Liver (tissue), 9 donors: ENCODE measurements around the gene PRKAR1B. TPM values are rescaled to one million over a fixed set of nuclear protein-coding genes. Genes with fewer than 3 reads are reported as not detected.
"Not testable (repeated sequence)": the region's sequence is repeated elsewhere in the genome, so short reads cannot be mapped to it uniquely, and the experiment has no call there.

Experiments used
- DNase-seq: peaks from one replicate; pipeline ENCODE4 v3.0.0-alpha.2; 2017; ENCODE audit warnings: low spot score
- H3K27ac ChIP-seq, 2 donors: one replicate each; pipeline ENCODE4 v1.7.0; 2013; ENCODE audit warnings: inconsistent platforms in 2 of 2, low read length in 2 of 2, control low read depth in 1 of 2, low read depth in 1 of 2, mild to moderate bottlenecking in 1 of 2
- H3K27me3 ChIP-seq, 4 donors: one replicate each; pipeline versions ENCODE4 v1.6.1 to v1.7.0; 2013; ENCODE audit warnings: low read length in 3 of 4, inconsistent platforms in 1 of 4, mild to moderate bottlenecking in 1 of 4, moderate library complexity in 1 of 4; ENCODE audit not compliant: control insufficient read depth in 4 of 4, insufficient read depth in 4 of 4
- H3K36me3 ChIP-seq, 4 donors: one replicate each; pipeline versions ENCODE4 v1.6.1 to v1.7.0; 2013; ENCODE audit warnings: low read length in 3 of 4, mild to moderate bottlenecking in 3 of 4, low read depth in 1 of 4, moderate library complexity in 1 of 4; ENCODE audit not compliant: control insufficient read depth in 4 of 4, insufficient read depth in 3 of 4
- H3K4me1 ChIP-seq, 4 donors: one replicate each; pipeline versions ENCODE4 v1.6.1 to v1.7.0; 2013; ENCODE audit warnings: low read length in 3 of 4, mild to moderate bottlenecking in 3 of 4, moderate library complexity in 1 of 4; ENCODE audit not compliant: control insufficient read depth in 4 of 4, insufficient read depth in 4 of 4
- H3K4me3 ChIP-seq, 3 donors: one replicate each; pipeline versions ENCODE4 v1.6.1 to v1.7.0; 2013; ENCODE audit warnings: low read length in 3 of 3, control low read depth in 1 of 3, low read depth in 1 of 3, mild to moderate bottlenecking in 1 of 3
- H3K9ac ChIP-seq, 2 donors: one replicate each; pipeline ENCODE4 v1.7.0; 2013; ENCODE audit warnings: low read length in 2 of 2, mild to moderate bottlenecking in 2 of 2, moderate library complexity in 2 of 2, control low read depth in 1 of 2, low read depth in 1 of 2
- H3K9me3 ChIP-seq, 4 donors: one replicate each; pipeline versions ENCODE4 v1.6.1 to v1.7.0; 2013; ENCODE audit warnings: low read length in 3 of 4; ENCODE audit not compliant: control insufficient read depth in 4 of 4
- FOXA1 ChIP-seq: IDR thresholded peaks from 2 replicates; pipeline ENCODE4 v1.6.1; 2016; ENCODE audit warnings: antibody characterized with exemption
- FOXA2 ChIP-seq: IDR thresholded peaks from 2 replicates; pipeline ENCODE4 v1.6.1; 2016; ENCODE audit warnings: antibody characterized with exemption
- GABPA ChIP-seq, 2 donors: IDR thresholded peaks in 1 of 2; conservative IDR thresholded peaks in 1 of 2; 2 replicates each; pipeline ENCODE4 v1.6.1; 2016; ENCODE audit warnings: antibody characterized with exemption in 2 of 2, mild to moderate bottlenecking in 1 of 2, moderate library complexity in 1 of 2
- HNF4A ChIP-seq, 2 donors: conservative IDR thresholded peaks; 2 replicates each; pipeline ENCODE4 v1.6.1; 2016; ENCODE audit warnings: antibody characterized with exemption in 2 of 2, mild to moderate bottlenecking in 2 of 2
- HNF4G ChIP-seq: IDR thresholded peaks from 2 replicates; pipeline ENCODE4 v1.6.1; 2016; ENCODE audit warnings: antibody characterized with exemption
- RXRA ChIP-seq, 2 donors: IDR thresholded peaks; 2 replicates each; pipeline ENCODE4 v1.6.1; 2017 to 2018; ENCODE audit warnings: antibody characterized with exemption in 2 of 2, mild to moderate bottlenecking in 1 of 2
- SP1 ChIP-seq: IDR thresholded peaks from 2 replicates; pipeline ENCODE4 v1.6.1; 2018; ENCODE audit warnings: antibody characterized with exemption, mild to moderate bottlenecking
- TAF1 ChIP-seq: conservative IDR thresholded peaks from 2 replicates; pipeline ENCODE4 v1.6.1; 2016; ENCODE audit warnings: antibody characterized with exemption, mild to moderate bottlenecking
- YY1 ChIP-seq: IDR thresholded peaks from 2 replicates; pipeline ENCODE4 v1.6.1; 2016; ENCODE audit warnings: antibody characterized with exemption, mild to moderate bottlenecking
- WGBS: extraction: QIAGEN DNeasy Blood & Tissue Kit; methylation state at CpG from one replicate; pipeline ENCODE4 v1.1.7; 2013; 5-methylcytosine and 5-hydroxymethylcytosine counted together
- polyA plus RNA-seq, 2 donors: library from polyadenylated mRNA; stranded (reverse) in 1 of 2; unstranded in 1 of 2; fragments of 200-250 nt in 1 of 2; fragments of >200 nt in 1 of 2; fragmentation: Nextera tagmentation in 1 of 2; extraction: Ambion mirVana in 1 of 2; gene quantifications; one replicate each; pipeline versions ENCODE4 v1.2.1 to v1.2.3, GENCODE V29; 2013 to 2015
- total RNA-seq, 2 donors: library from RNA; depleted of rRNA; stranded (reverse); fragments of >200 nt; gene quantifications; one replicate each; pipeline ENCODE4 v1.2.3, GENCODE V29; 2014
- TF ChIP-seq, protein P1 (sequence below): IDR thresholded peaks from 2 replicates; pipeline ENCODE4 v1.6.1; 2016; ENCODE audit warnings: antibody characterized with exemption
- TF ChIP-seq, protein P2 (sequence below): IDR thresholded peaks from 2 replicates; pipeline ENCODE4 v1.6.1; 2016; ENCODE audit warnings: antibody characterized with exemption, mild to moderate bottlenecking
- TF ChIP-seq, protein P3 (sequence below): fragments of 150-350 bp; IDR thresholded peaks from 2 replicates; pipeline ENCODE4 v1.5.1; 2017; ENCODE audit warnings: improper control_type of control experiment, low read depth, low read length; ENCODE audit not compliant: missing input control
- donor health status: healthy.
- donor health status: healthy.
- donor health status: healthy.
- donor health status: healthy.
- donor health status: healthy.

Gene PRKAR1B
- total and polyA plus RNA-seq, 4 donors, result 11.1 to 14.4 (median 12.4) TPM

GRCh38 chr7:553636-554111, 173.4 kb downstream of the PRKAR1B start:
- Histone ChIP-seq H3K36me3 (peaks cover 0 to 2% (median 0%) of the 10 kb centered on the region in 4 donors), H3K4me1 (peaks cover 0 to 10% (median 6%) of the 10 kb centered on the region in 4 donors), H3K27ac (no peak overlapping the region), H3K27me3 (no peaks in the 10 kb centered on the region), H3K9me3 (no peaks in the 10 kb centered on the region), H3K9ac (no peak overlapping the region), H3K4me3 (no peak overlapping the region)
- no peak for TF ChIP-seq SP1
- TF ChIP-seq, protein P1, sequence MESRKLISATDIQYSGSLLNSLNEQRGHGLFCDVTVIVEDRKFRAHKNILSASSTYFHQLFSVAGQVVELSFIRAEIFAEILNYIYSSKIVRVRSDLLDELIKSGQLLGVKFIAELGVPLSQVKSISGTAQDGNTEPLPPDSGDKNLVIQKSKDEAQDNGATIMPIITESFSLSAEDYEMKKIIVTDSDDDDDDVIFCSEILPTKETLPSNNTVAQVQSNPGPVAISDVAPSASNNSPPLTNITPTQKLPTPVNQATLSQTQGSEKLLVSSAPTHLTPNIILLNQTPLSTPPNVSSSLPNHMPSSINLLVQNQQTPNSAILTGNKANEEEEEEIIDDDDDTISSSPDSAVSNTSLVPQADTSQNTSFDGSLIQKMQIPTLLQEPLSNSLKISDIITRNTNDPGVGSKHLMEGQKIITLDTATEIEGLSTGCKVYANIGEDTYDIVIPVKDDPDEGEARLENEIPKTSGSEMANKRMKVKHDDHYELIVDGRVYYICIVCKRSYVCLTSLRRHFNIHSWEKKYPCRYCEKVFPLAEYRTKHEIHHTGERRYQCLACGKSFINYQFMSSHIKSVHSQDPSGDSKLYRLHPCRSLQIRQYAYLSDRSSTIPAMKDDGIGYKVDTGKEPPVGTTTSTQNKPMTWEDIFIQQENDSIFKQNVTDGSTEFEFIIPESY, result no peak
- no peak for TF ChIP-seq RXRA (IDR thresholded peaks at IDR 0.05)
- no peak for TF ChIP-seq FOXA1
- TF ChIP-seq HNF4G, result no peak
- TF ChIP-seq, protein P2, sequence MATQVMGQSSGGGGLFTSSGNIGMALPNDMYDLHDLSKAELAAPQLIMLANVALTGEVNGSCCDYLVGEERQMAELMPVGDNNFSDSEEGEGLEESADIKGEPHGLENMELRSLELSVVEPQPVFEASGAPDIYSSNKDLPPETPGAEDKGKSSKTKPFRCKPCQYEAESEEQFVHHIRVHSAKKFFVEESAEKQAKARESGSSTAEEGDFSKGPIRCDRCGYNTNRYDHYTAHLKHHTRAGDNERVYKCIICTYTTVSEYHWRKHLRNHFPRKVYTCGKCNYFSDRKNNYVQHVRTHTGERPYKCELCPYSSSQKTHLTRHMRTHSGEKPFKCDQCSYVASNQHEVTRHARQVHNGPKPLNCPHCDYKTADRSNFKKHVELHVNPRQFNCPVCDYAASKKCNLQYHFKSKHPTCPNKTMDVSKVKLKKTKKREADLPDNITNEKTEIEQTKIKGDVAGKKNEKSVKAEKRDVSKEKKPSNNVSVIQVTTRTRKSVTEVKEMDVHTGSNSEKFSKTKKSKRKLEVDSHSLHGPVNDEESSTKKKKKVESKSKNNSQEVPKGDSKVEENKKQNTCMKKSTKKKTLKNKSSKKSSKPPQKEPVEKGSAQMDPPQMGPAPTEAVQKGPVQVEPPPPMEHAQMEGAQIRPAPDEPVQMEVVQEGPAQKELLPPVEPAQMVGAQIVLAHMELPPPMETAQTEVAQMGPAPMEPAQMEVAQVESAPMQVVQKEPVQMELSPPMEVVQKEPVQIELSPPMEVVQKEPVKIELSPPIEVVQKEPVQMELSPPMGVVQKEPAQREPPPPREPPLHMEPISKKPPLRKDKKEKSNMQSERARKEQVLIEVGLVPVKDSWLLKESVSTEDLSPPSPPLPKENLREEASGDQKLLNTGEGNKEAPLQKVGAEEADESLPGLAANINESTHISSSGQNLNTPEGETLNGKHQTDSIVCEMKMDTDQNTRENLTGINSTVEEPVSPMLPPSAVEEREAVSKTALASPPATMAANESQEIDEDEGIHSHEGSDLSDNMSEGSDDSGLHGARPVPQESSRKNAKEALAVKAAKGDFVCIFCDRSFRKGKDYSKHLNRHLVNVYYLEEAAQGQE, result no peak
- no peak for DNase-seq
- WGBS, result 75% methylated on average over 18 of the region's 18 CpGs

DNA sequence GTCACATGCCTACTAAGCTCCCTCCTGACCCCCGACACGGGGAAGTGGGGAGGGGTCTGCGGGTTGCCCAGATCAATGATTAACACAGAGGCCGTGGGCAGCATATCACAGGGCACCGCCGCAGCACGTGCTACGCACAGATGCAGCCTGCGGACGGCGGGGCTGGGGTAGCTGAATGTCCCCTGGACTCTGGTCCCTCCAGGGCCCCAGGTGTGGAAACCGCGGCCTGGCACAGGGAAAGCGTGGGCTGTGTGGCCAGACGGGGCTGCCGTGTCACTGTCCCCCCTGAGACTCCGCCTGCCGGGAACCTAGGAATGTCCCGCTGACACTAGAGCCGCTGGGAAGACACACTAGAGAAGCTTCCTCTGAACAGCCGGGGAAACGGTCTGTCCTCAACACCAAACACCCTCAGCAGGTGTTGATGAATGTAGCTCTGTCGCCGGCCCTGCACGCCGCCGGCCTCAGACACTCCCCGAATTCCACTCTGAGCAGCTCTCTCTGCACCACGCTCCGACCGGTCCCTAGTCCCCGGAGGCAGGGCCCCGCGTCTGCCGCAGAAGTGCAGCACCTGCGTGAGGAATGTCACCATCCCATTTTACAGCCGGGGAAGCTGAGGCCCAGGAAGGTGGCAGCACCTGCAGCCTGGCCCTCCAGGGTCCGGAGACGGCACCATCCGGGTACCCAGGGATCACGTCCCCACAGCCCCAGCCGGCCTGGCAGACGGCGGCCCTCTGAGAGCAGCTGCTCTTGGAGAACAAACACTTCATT, 174.0 kb downstream of the PRKAR1B start:
- H3K9ac ChIP-seq, result no peak overlapping the region
- DNase-seq, result no peak
- H3K27ac ChIP-seq, result no peak overlapping the region
- peaks cover 0 to 2% (median 0%) of the 10 kb centered on the region in 4 donors for H3K36me3 ChIP-seq
- no peaks in the 10 kb centered on the region for H3K27me3 ChIP-seq
- 48% methylated on average over 44 of the region's 44 CpGs for WGBS
- no peak for TF ChIP-seq GABPA (IDR thresholded peaks at IDR 0.05 in 1 of 2, conservative IDR thresholded peaks at IDR 0.05 in 1 of 2)
- peak in 1 of 2 donors; percentile 32 for TF ChIP-seq HNF4A (conservative IDR thresholded peaks at IDR 0.05)
- no peak for TF ChIP-seq TAF1
- TF ChIP-seq, protein P3, sequence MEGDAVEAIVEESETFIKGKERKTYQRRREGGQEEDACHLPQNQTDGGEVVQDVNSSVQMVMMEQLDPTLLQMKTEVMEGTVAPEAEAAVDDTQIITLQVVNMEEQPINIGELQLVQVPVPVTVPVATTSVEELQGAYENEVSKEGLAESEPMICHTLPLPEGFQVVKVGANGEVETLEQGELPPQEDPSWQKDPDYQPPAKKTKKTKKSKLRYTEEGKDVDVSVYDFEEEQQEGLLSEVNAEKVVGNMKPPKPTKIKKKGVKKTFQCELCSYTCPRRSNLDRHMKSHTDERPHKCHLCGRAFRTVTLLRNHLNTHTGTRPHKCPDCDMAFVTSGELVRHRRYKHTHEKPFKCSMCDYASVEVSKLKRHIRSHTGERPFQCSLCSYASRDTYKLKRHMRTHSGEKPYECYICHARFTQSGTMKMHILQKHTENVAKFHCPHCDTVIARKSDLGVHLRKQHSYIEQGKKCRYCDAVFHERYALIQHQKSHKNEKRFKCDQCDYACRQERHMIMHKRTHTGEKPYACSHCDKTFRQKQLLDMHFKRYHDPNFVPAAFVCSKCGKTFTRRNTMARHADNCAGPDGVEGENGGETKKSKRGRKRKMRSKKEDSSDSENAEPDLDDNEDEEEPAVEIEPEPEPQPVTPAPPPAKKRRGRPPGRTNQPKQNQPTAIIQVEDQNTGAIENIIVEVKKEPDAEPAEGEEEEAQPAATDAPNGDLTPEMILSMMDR, result no peak
- no peak for TF ChIP-seq YY1
- TF ChIP-seq SP1, result no peak
- TF ChIP-seq, protein P1, result no peak
- no peak for TF ChIP-seq FOXA2
- H3K9me3 ChIP-seq, result no peaks in the 10 kb centered on the region
- H3K4me3 ChIP-seq, result no peak overlapping the region
- peaks cover 0 to 10% (median 6%) of the 10 kb centered on the region in 4 donors for H3K4me1 ChIP-seq

DNA sequence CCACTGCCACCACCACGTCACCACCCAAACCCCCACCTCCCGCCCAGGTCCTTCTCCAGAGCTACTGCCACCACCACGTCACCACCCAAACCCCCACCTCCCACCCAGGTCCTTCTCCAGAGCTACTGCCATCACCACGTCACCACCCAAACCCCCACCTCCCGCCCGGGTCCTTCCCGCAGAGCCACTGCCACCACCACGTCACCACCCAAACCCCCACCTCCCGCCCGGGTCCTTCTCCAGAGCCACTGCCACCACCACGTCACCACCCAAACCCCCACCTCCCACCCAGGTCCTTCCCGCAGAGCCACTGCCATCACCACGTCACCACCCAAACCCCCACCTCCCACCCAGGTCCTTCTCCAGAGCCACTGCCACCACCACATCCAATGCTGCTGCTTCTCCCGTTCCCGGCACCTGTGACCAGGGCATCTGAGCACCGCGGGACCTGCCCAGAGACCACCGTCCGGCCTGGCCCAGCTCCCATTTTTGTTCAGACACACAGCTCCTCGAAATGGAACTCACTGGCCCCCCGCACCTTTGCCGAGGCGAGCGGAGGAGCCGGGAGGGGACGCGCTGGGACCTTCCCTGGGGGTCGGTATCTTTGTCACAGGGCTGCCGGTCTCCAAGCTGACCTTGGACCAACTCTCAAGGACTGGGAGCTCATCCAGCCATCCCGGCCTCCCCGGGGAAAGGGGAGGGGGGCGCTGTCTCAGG, 174.8 kb downstream of the PRKAR1B start:
- H3K9ac ChIP-seq, result not testable (repeated sequence)

GRCh38 chr7:551615-551970, 175.5 kb downstream of the PRKAR1B start:
- H3K9me3 ChIP-seq, H3K36me3 ChIP-seq, H3K27ac ChIP-seq, DNase-seq, H3K9ac ChIP-seq, H3K4me1 ChIP-seq, H3K27me3 ChIP-seq, H3K4me3 ChIP-seq: not testable (repeated sequence)
- 98% methylated on average over 9 of the region's 9 CpGs for WGBS

More for the DNA sequence above, 174.8 kb downstream of the PRKAR1B start:
- H3K36me3 ChIP-seq, DNase-seq, H3K27ac ChIP-seq, H3K4me1 ChIP-seq, H3K27me3 ChIP-seq, H3K9me3 ChIP-seq, H3K4me3 ChIP-seq: not testable (repeated sequence)
- 73% methylated on average over 32 of the region's 32 CpGs for WGBS
